Suppressor macrophage treated with lipopolysaccharide for 4 hours (primary cell): ENCODE measurements around the gene THBS2.

Source experiments
- DNase-seq: peaks from one replicate; pipeline ENCODE4 v3.0.0-alpha.2; 2020

The THBS2 gene

GRCh38 chr6:169247991-169248390 lies 5.7 kb downstream of the THBS2 start:
- DNase-seq: no peak

- DNase-seq: no peak
Measured at GRCh38 chr6:169247419-169247818, 6.2 kb downstream of the THBS2 start.

GRCh38 chr6:169246445-169246844 lies 7.2 kb downstream of the THBS2 start:
- no peak for DNase-seq

- DNase-seq: no peak
Measured at GRCh38 chr6:169244684-169245383, 8.8 kb downstream of the THBS2 start.

DNA sequence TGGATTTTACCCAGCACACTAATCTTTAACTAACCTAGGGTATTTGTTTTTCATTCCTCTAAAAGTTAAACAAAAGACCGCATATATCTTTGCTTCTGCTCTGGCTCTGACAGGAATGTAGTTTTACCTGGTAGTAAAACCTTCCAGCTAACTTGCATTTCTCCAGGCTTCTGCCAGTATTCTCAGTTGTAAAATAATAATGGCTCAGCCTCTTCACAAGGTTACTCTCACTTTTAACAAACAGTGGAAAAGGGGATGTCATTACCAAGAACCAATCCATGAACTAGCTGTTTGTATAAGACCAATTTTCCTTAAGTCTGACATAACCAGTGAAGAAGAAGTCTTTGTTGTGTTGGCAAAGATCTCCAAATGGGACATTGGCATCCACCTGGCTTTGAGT lies 10.0 kb downstream of the THBS2 start:
- DNase-seq: no peak

- no peak for DNase-seq
Measured at GRCh38 chr6:169243186-169243585, 10.5 kb downstream of the THBS2 start.

GRCh38 chr6:169241688-169242350 lies 11.8 kb downstream of the THBS2 start:
- DNase-seq: no peak

DNA sequence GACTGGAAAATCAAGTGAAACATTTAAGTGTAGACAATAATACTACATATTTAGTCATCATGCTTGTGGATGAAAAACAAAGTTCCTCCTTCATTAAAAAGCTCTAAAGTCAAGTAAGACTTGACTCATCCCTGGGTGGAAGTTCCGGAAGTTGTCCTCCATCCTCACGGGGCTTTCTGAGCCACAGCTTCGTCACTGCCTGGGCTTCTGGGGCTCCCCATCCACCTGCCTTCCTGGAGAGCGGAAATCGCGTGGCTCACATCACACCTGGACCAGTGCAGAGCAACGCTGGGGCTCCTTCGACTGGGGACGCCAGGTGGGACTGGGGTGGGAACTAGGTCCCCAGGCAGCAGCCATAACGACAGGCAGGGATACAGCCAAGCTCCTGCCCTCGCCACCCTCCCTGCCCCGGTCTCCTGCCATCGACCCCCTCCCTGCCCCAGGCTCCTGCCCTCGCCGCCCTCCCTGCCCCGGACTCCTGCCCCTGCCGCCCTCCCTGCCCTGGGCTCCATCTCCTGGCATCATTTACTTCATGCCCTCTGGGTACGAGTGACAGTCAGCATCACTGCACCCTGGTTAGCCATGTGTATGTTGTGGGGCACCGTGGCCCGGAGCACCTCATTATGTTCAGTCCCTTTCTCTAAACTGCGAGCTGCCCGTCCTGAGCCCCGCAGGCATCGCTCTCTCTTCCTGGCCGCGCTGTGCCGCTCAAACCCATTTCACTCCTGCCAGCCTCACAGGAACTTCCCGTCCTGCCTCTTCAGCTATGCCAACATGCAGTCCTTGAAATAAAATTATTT lies 12.9 kb downstream of the THBS2 start:
- peak; percentile 17 for DNase-seq

- DNase-seq: no peak
Measured at GRCh38 chr6:169240125-169240524, 13.5 kb downstream of the THBS2 start.

DNA sequence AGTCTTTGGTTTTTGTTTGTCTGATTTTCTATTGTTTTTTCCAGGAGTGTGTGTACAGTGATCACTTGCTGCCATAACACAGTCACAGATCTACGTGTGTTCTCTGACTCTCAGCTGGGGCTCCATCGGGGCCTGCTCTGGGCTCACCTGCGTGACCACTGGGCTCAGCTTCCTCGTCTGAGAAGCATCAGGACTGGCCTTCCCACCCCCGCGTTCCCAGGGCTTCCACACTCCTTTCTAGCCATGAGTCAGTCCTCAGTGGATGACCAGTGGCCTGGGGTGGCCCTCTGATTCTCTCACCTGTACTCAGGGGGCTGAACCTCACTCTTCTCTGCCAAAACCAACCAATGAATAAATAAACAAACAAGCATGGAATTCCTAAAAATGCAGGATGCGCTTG lies 14.5 kb downstream of the THBS2 start:
- no peak for DNase-seq

DNA sequence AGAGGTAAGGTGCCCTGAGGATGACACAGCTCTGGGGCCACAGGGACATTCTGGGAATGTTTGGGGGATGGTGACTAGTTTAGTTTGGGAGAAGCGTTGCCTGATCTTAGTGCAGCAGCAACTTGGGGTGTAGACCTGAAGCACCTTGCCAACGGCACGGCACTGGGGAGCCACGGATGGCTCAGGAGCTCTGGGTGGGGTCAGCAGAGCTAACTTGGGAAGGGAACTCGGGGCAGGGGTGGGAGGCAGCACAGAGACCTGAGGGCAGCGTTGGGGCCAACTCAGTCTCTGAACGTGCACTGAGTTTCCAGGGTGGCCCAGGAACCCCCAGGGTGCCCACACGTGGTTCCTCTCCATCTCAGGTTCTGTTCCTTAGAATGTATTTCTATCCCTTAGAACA lies 14.9 kb downstream of the THBS2 start:
- no peak for DNase-seq

- no peak for DNase-seq
Measured at GRCh38 chr6:169237496-169238134, 16.0 kb downstream of the THBS2 start.

- no peak for DNase-seq
Measured at GRCh38 chr6:169236988-169237387, 16.7 kb downstream of the THBS2 start.

GRCh38 chr6:169236545-169236944 lies 17.1 kb downstream of the THBS2 start:
- DNase-seq: no peak

GRCh38 chr6:169235286-169235685 lies 18.4 kb downstream of the THBS2 start:
- no peak for DNase-seq

DNA sequence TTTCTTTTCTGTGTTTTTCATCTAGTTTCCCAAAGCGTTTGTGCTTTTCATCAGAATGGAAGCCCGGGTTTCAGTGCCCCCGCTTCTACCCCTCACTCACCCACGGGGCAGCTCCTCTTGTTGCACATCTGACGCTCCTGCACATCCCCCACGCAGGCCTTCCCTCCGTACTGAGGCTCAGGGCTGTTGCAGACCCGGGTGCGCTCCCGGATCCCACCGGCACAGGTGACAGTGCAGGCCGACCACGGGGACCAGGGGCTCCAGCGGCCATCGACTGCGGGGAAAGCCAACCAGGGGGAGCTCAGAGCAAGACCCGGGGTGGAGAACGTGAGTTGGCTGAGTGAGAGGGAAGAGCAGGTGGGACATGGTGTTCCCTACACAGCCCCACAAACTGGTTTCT lies 19.0 kb downstream of the THBS2 start:
- DNase-seq: no peak

DNA sequence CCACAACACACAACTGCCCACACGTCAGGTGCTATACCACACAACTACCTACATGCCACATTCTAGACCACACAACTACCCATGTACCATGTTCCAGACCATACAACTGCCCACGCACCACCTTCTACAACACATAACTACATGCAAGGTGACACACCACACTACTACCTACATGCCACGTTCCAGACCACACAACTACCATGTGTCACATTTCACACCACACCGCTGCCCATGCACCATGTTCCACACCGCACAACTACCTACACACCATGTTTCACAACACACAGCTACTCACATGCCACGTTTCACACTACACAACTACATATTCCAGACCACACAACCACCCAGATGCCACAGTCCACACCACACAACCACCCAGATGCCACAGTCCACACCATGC lies 19.8 kb downstream of the THBS2 start:
- DNase-seq: no peak

DNA sequence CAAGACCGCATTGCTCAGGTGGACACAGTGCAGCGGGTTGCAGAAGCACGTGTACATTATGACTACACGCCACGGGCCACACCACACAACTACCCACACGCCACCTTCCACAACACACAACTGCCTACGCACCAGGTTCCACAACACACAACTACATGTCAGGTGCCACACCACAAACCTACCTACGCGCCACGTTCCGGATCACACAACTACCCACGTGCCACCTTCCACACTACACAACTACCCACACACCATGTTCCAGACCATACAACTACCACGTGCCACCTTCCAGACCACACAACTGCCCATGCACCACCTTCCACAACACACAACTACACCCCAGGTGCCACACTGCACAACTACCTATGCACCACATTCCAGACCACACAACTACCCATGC lies 20.5 kb downstream of the THBS2 start:
- DNase-seq: no peak

- DNase-seq: no peak
Measured at GRCh38 chr6:169232507-169232931, 21.1 kb downstream of the THBS2 start.

DNA sequence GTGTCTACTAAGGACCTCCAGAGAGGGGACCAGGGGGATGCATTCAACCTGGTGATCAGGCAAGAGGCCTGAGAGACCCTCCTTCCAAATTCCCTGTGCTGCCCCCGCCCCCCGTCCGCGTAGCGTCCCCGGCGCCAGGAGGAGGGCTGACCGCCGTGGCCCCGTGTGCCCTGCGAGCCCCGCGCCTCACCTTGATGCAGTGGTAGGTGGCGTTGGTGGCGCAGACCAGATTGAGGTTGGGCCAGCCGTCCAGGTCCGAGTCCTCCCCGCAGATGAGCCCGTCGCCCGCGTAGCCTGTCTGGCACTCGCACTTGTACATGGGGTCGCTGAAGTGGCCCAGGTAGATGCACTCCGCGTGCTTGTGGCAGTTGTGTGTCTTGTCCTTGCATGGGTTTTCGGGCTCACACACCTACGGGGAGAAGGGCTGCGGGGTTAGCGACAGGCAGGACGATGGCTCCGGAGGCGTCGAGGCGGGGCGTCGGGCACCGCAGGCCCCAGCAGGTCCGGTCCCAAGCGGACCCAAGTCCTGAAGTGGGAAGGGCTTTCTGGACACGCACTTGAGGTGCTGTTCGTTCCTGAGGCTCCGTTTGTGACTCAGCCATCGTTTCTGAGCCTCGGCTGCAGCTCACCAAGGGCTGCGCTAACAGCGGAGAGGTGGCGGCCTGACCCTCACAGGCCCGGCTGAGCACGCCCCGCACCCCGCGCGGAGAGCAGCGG lies 21.7 kb downstream of the THBS2 start:
- no peak for DNase-seq

GRCh38 chr6:169230946-169231789 lies 22.5 kb downstream of the THBS2 start:
- no peak for DNase-seq

DNA sequence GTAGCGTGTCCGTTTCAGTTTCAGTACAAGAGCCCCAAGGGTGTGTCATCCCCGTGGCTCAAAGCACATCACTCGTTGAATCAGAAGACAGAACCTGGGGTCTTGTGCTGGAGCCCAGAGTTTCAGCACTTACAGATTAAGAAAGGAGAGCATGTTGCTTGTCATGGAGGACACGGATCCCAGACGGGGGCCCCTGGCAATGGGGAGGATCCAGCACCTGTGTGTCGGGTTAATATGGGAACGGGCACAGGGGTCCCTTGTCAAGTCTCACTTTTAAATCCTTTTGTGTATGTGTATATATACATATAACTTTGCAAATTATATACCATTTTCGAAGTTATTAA lies 23.4 kb downstream of the THBS2 start:
- no peak for DNase-seq
